ENCODE results near the gene HYKK.

HYKK gene

DNA sequence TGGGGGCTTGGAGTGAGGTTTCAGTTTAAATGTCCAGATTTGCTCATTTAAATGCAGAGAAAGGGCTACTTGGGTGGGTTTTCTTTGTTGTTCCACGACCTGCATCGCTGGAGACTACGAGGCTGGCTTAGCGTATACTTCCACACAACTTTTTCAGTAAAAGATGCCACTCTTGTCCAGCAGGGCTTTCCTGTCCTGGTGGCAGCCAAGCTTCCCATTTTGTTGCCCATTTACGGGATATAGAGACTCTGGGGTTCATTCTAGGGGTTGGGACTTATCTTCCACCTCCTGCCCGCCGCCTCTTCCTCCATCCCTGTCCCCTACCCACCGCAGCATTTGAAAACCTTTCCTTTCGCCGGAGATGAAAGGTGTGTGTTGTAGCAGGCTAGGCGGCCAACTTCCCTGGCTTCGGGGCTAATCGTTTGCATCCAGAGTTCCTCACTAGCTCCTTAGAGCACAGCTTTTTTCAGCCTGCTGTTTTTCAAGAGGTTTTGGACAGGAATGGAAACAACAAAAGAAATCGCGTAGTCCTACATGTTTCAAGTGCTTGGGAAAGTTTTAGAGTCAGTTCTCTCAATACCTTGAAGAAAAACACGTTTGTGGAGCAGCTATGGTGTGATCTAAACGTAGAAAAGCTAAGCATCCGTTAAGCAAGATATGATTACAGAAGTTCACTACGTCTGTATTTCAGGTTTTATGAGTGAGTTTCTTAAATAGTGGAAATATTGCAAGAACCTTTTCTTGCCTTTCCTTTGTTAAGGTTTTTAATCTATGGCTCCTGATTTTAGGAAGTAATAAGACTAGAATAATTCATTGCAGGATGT is 58.8 kb downstream of the HYKK start:
- Histone ChIP-seq H3K36me3 (ENCODE audit: control insufficient read depth, insufficient read depth, low read length) (no peaks in the 10 kb centered on the region), H3K79me2 (no peaks in the 10 kb centered on the region), H3K4me3 (ENCODE audit: low read depth, low read length) (peak overlapping the region; percentile 52), H3K9ac (no peak overlapping the region), H3K4me1 (no peaks in the 10 kb centered on the region), H2AFZ (peak overlapping the region; percentile 85), H3K27me3 (ENCODE audit: control insufficient read depth, insufficient read depth, low read length) (no peaks in the 10 kb centered on the region), H3K4me2 (ENCODE audit: low read length) (peak overlapping the region; percentile 87), H3K27ac (peak overlapping the region; percentile 19), H3K9me3 (ENCODE audit: control insufficient read depth, low read length) (no peaks in the 10 kb centered on the region)
- TF ChIP-seq CTCF (IDR thresholded peaks at IDR 0.05): no peak

- Histone ChIP-seq H3K79me2 (no peaks in the 10 kb centered on the region), H3K4me1 (no peaks in the 10 kb centered on the region), H3K27ac (no peak overlapping the region), H2AFZ (no peak overlapping the region), H3K36me3 (ENCODE audit: control insufficient read depth, insufficient read depth, low read length) (no peaks in the 10 kb centered on the region), H3K9ac (no peak overlapping the region), H3K9me3 (ENCODE audit: control insufficient read depth, low read length) (no peaks in the 10 kb centered on the region), H3K4me3 (ENCODE audit: low read depth, low read length) (no peak overlapping the region), H3K27me3 (ENCODE audit: control insufficient read depth, insufficient read depth, low read length) (no peaks in the 10 kb centered on the region), H3K4me2 (ENCODE audit: low read length) (no peak overlapping the region)
- no peak for TF ChIP-seq CTCF (IDR thresholded peaks at IDR 0.05)
Measured at GRCh38 chr15:78567531-78567930, 60.2 kb downstream of the HYKK start.

GRCh38 chr15:78570710-78571109 is 63.3 kb downstream of the HYKK start:
- TF ChIP-seq CTCF (IDR thresholded peaks at IDR 0.05): no peak
- Histone ChIP-seq H3K9me3 (ENCODE audit: control insufficient read depth, low read length) (no peaks in the 10 kb centered on the region), H3K79me2 (no peaks in the 10 kb centered on the region), H3K27ac (no peak overlapping the region), H3K27me3 (ENCODE audit: control insufficient read depth, insufficient read depth, low read length) (no peaks in the 10 kb centered on the region), H2AFZ (no peak overlapping the region), H3K4me3 (ENCODE audit: low read depth, low read length) (no peak overlapping the region), H3K4me1 (no peaks in the 10 kb centered on the region), H3K4me2 (ENCODE audit: low read length) (no peak overlapping the region), H3K36me3 (ENCODE audit: control insufficient read depth, insufficient read depth, low read length) (no peaks in the 10 kb centered on the region), H3K9ac (no peak overlapping the region)

DNA sequence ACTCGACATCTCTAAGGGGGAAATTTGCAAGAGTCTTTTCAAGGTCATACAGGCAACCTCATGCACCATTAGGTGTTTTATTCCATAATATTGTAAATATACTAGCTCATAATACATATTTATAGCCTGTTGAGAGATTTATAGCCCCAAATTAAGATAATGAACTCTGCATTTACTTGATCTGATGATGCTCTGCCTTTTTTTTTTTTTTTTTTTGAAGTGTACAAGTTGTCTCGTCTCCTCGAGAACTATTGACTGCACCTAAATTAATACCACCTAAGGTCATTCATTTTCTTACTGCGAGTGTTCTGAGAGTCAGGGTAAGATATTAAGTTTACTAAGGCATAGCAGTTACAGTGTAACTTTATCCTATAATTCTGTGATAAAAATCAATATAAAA is 64.0 kb downstream of the HYKK start:
- Histone ChIP-seq H3K4me3 (ENCODE audit: low read depth, low read length) (no peak overlapping the region), H3K27me3 (ENCODE audit: control insufficient read depth, insufficient read depth, low read length) (no peaks in the 10 kb centered on the region), H3K27ac (no peak overlapping the region), H3K9ac (no peak overlapping the region), H3K9me3 (ENCODE audit: control insufficient read depth, low read length) (no peaks in the 10 kb centered on the region), H3K4me1 (no peaks in the 10 kb centered on the region), H2AFZ (no peak overlapping the region), H3K79me2 (no peaks in the 10 kb centered on the region), H3K36me3 (ENCODE audit: control insufficient read depth, insufficient read depth, low read length) (no peaks in the 10 kb centered on the region), H3K4me2 (ENCODE audit: low read length) (no peak overlapping the region)
- TF ChIP-seq CTCF (IDR thresholded peaks at IDR 0.05): no peak

DNA sequence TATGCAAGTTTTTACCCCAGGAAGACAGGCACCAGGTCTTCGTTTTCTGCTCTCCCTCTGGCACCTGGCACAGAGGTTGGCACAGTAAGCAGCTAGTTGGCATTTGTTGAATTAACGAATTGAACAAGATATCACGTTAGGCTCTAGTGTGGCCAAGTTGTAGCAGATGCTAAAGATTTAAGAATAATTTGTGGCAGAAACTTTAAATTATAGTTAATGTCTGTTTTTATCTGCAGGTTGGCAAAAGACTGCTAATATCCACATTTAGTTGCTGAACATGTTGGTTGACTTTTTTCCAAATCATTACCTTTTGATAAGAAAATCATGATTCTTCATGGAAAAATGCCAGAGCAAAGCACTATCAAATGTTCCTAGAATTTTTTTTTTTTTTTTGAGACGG is 66.0 kb downstream of the HYKK start:
- no peak overlapping the region for H3K4me2 ChIP-seq (ENCODE audit: low read length)

More for the DNA sequence above, 66.0 kb downstream of the HYKK start:
- Histone ChIP-seq H3K27ac (no peak overlapping the region), H3K4me3 (ENCODE audit: low read depth, low read length) (no peak overlapping the region), H3K9me3 (ENCODE audit: control insufficient read depth, low read length) (no peaks in the 10 kb centered on the region), H3K27me3 (ENCODE audit: control insufficient read depth, insufficient read depth, low read length) (no peaks in the 10 kb centered on the region), H3K79me2 (no peaks in the 10 kb centered on the region), H3K4me1 (no peaks in the 10 kb centered on the region), H3K36me3 (ENCODE audit: control insufficient read depth, insufficient read depth, low read length) (no peaks in the 10 kb centered on the region), H3K9ac (no peak overlapping the region), H2AFZ (no peak overlapping the region)
- TF ChIP-seq CTCF (IDR thresholded peaks at IDR 0.05): no peak
